ENCODE results near the gene RNU6-7.
A peak's percentile ranks its signal among the peaks of the same experiment; 100 is the strongest.

The RNU6-7 gene

DNA sequence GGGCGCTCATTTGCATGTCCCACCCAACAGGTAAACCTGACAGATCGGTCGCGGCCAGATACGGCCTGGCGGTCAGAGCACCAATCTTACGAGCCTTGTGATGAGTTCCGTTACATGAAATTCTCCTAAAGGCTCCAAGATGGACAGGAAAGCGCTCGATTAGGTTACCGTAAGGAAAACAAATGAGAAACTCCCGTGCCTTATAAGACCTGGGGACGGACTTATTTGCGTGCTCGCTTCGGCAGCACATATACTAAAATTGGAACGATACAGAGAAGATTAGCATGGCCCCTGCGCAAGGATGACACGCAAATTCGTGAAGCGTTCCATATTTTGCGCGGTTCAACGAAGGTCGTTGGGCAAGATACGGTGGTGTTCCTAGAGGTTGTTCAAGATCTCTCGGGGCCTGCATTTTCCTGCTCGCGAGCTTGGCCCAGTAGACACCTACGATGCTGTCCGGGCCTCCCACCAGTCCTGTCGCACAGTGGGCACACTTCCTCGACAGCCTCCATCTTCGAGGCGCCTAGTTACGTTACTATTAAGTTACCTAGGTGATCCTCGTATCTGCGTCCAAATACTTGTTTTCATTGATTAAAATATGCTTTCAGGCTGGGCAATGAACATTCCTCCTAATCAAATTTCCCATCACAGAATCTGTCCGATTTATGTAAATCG lies at the start of gene RNU6-7:
RNU6-7 (plus strand) TSS at position 230 of the 675 bp plus-strand sequence.
- DNase-seq: peak; percentile 49

- DNase-seq: no peak
These were observed 35.8 kb upstream of the RNU6-7 start for GRCh38 chr14:32166029-32166428.

GRCh38 chr14:32166924-32167323 lies 34.9 kb upstream of the RNU6-7 start:
- no peak for DNase-seq

GRCh38 chr14:32167907-32168306 lies 33.9 kb upstream of the RNU6-7 start:
- DNase-seq: no peak

- DNase-seq: no peak
These were observed 32.7 kb upstream of the RNU6-7 start for GRCh38 chr14:32169191-32169590.

GRCh38 chr14:32171469-32171868 lies 30.4 kb upstream of the RNU6-7 start:
- no peak for DNase-seq

DNA sequence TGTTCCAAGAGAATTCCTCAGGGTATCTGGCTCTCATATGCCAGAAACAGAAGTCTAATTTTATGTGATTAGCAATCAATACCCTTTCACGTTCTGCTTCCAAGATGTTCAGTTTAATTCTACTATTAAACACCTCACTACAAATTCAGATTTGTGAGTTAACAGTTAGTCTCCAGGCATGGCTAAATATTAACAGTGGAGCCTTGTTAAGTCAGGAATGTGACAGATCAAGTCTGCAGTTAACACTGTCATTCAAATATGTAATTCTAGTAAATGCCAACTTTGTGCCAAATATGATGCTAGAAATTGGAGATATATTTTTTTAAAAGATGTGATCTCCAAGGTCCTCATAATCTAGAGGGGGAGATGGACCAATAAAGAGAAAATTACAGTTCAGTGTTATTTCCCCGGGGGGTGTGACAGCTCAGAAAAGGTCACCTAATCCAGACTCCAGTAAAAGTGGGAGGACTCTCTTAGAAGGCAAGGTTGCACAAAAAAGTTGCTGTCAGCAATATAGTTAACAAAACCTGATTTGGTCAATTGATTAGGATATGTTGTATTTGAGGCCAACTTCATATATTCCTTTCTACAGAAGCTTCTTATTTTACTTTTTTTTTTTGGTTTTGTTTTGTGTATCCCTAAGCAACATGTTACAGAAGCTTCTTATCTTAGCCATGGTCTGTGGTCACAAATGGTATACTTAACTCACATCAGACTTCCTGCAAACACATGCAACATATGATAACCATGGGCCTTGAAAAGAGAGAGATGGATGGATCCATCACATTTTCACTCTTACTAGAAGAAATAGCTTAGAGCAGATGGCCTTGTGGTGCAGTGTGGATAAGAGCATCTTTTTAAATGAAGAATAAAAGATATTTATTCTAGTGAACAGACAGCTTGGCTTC lies 18.4 kb upstream of the RNU6-7 start:
- no peak for DNase-seq

GRCh38 chr14:32185097-32185496 lies 16.7 kb upstream of the RNU6-7 start:
- DNase-seq: no peak

- DNase-seq: no peak
These were observed 15.6 kb upstream of the RNU6-7 start for GRCh38 chr14:32186248-32186647.

DNA sequence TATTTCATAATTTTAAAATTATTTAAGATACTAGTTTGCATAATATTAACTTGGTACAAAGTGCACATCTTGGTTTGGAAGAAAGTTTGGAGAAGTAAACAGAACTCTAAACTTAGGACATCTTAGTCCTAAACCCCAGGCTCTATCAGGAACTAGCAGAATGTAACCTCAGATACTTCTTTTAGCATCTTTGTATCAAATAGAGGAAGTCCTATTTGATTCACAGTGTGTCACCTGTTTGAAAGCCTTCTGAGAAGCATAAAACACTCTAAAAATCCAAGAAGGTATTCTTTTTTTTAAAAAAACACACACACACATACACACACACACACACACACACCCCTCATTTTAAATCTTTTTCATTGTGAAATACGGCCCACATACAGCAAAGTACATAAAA lies 12.0 kb upstream of the RNU6-7 start:
- DNase-seq: no peak

DNA sequence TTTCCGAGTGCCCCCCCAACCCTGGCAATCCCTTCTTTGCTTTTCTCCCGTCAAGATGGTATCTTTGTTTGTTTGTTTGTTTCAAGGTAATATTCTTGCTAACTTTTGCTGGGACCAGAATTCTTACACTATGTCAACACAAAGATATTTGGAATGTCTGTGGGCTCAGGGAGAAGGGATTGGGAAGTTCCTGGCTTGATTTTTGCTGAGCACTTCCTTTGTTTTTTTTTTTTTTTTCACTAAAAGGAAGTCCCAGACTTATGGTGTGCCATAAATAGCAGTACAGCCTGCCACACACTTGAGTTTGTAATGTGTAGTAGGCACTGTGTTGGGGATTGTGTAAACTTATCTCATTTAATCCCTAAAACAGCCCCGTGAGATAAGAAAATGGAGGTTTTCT lies 11.2 kb upstream of the RNU6-7 start:
- DNase-seq: no peak

GRCh38 chr14:32192712-32193373 lies 9.0 kb upstream of the RNU6-7 start:
- no peak for DNase-seq

- no peak for DNase-seq
These were observed 8.3 kb upstream of the RNU6-7 start for GRCh38 chr14:32193532-32193931.

DNA sequence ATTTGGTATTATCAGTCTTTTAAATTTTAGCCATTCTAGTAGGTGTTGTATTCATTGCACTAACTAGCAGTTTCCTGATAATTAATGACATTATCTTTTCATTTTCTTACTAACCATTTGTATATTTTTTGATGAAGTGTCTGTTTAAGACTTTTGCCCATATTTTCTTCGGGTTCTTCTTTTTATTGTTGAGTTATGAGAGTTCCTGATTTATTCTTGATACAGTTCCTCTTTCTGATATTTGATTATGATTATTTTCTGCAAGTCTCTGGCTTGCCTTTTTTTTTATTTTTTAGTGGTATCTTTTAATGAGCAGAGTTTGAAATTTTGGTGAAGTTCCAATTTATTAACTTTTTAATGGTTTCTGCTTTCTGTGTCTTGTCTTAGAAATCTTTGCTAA lies 6.2 kb upstream of the RNU6-7 start:
- DNase-seq: no peak

DNA sequence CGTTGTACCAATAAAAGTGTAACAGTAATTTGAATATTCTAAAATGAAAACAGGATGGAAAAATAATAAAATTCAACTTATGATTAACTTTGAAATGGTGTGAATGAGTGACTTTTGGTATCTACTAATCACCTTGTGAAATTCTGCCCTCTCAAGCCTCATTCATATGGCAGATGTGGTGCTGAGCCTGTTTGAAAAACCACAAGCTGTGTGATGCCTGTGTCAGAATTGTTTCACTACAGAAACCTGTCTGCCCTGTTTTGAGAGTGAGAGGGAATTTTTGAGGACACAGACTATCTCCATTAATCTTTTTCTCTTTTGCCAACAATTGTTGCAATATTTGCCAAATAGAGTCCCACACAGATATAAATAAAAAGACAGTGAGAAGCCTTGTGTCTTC lies 3.9 kb upstream of the RNU6-7 start:
- no peak for DNase-seq

DNA sequence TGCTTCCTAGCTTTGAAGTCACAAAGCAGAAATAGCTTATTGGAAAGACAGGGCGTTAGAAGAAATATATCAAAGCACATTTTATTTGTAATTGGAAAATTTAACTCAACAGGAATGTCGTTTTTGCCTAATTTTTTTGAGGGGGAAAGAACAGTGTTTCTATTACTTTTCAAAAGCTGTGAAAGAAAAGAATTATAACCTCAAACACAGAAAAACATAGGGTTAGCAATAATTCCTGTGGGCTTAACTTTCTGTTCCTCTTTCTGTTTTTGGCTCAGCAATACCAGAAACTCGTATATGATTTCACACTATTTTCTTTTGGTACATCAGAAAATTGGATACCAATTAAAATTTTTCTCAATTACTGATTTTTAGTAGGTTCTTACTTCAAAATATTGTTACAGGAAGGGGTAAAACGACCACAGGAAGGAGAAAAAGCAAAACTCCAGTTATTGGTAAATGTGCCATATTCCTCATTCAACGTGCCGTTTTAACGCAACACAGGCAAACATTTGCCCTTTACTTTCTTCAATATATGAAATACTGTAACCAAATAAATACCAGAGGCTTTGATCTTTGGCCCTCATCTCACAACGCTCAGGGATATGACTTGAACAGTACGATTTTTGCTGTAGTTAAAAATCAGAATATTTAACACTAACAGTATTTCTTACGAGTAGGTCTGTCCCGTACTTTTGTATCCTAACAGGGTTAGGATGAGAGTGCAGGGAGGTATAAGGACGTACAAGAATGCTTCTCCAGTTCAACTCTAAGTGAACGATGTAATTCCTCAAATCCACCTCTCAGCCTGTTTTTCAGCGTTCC lies 1.3 kb upstream of the RNU6-7 start:
- no peak for DNase-seq

DNA sequence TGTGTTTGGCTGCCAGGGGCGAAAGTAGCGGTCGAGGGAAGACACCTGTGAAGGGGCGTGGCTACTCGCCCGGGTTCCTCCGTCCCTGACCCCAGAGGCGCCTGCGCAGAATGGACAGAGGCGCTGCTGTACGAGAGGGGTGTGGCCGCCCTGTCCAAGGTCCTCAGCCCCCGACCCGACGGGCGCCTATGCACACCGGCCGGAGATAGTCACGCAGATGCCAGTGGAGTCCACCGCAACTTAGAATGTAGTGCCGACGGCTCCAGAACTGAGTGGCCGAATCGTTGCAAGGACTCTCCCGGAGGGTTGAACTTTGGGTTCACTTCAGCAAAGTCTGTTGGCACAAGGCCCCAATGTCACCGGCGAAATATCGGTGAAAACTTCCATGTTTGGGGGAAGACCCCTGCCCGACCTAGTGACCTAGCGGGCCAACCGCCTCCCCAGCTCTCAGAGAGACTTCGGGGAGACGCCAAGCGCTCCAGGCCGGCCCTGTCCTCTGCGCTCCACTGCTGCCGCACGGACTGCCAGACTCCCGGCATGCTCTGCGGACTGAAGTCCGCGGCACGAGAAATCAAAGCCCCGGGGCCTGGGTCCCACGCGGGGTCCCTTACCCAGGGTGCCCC lies 541 bp upstream of the RNU6-7 start:
- peak; percentile 89 for DNase-seq

DNA sequence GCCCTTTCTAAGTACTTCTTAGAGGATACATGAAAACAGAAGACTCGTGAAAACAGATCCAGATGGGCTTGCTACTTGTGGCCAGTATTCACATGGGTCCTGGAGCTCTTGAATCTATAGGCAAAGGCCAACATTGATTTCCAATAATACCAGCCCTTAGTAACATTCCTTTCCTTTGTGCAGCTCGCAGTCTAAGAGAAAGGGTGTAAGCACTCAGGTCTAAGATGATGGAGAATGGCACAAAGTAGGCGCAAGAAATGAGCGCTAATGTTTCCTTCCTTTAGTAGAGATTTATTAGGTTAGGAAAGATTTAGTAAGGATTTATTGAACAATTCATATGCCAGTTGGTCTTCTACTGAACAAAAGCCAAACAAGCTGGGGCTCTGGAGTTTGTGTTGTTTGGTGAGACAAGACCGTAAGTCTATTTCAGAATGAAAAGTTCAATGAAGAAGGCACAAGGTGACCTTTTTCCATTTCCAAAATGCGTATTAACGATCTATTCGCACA lies 699 bp downstream of the RNU6-7 start:
- DNase-seq: peak; percentile 49

GRCh38 chr14:32202998-32203882 lies 1.4 kb downstream of the RNU6-7 start, which contains the start of gene RNU6-8:
Gene RNU6-8, minus strand, starts transcription at chr14:32203269.
- peak; percentile 82 for DNase-seq

DNA sequence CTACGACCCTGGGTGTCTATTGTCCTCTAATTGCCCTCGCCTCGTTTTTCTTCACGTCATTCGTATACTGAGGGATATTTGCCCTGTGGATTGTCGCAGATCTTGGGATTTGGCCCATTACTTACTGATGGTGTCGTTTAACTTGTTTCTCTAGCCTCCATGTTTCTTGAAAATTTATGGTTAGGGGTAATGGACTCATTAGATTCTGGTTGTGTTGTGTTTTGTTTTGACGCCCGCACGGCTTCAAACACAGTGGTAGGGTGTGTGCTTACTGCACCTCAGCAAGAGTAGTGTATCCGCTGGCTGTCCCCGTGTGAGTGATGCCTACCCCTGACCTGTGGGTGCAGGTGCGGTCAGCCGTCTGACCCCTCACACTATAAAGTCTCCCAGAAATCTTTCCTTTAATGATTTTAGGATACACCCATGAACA lies 2.1 kb downstream of the RNU6-7 start:
- peak; percentile 56 for DNase-seq

- DNase-seq: no peak
These were observed 3.7 kb downstream of the RNU6-7 start for GRCh38 chr14:32205554-32205953.

Measured in NCI-H510A treated with DMSO at 0.1 percent for 48 hours (cell line).